AG10803 (cell line): ENCODE data around the gene UBE2G2.

Experiments used
- DNase-seq: peaks from one replicate; pipeline ENCODE4 v3.0.0; 2010; ENCODE audit warnings: low read depth
- H3K4me3 ChIP-seq: 2 replicates; pipeline ENCODE4 v1.5.1; 2011; ENCODE audit warnings: mild to moderate bottlenecking, low read length, control low read depth
- TF ChIP-seq, protein P1 (sequence below): conservative IDR thresholded peaks from 2 replicates; pipeline ENCODE4 v1.5.1; 2011; ENCODE audit warnings: mild to moderate bottlenecking, low read length, control low read depth, inconsistent platforms

The UBE2G2 gene

DNA sequence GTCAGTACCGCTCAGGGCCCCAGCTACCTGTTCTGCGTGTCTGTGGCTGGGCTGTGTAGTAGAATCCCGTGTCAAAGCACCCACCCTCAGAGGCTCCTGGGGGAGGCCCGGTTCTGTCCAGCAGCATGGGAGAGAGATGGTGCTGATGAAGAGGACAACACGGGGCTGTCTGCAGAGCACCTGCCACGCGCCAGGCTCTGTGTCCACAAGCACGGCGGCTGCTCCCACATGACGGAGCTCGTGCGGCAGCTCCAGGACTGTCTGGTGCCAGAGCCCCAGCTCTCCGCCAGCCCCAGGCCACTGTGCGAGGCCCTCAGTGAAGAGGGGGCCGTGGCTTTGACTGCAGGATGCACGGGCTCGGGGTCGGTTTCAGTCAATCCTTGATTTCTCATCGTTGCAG lies 48.3 kb downstream of the UBE2G2 start:
- DNase-seq = no peak
- TF ChIP-seq, protein P1, sequence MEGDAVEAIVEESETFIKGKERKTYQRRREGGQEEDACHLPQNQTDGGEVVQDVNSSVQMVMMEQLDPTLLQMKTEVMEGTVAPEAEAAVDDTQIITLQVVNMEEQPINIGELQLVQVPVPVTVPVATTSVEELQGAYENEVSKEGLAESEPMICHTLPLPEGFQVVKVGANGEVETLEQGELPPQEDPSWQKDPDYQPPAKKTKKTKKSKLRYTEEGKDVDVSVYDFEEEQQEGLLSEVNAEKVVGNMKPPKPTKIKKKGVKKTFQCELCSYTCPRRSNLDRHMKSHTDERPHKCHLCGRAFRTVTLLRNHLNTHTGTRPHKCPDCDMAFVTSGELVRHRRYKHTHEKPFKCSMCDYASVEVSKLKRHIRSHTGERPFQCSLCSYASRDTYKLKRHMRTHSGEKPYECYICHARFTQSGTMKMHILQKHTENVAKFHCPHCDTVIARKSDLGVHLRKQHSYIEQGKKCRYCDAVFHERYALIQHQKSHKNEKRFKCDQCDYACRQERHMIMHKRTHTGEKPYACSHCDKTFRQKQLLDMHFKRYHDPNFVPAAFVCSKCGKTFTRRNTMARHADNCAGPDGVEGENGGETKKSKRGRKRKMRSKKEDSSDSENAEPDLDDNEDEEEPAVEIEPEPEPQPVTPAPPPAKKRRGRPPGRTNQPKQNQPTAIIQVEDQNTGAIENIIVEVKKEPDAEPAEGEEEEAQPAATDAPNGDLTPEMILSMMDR = no peak
- no peak overlapping the region for H3K4me3 ChIP-seq

DNA sequence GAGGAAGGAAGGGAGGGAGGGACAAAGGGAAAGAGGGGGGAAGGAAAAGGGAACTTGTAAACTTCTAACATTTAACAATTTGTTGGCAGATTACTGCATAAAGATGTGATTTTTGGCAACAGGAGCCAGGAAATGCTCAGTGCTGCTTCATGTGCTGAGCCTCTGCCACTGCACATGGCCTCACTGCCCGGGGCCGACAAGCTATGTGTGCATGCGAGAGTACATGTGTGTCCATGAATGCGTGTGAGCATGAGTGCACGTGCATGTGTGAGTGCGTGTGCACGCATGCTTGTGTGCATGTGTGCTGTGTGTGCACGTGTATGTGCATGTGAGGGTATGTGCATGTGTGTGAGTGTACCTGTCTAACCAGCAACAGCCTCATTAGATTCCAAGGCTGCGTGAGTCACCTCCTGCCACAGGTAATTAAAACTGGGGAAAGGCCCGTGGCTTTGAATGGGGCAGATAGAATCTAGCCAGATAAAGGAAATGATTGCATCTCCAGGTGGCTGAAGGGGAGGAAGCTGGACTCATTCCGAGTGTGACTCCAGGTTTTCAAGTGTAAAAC lies 48.9 kb downstream of the UBE2G2 start:
- TF ChIP-seq, protein P1 = 0 out of 2 replicates have a peak, but pooled peaks have one; percentile 1
- no peak for DNase-seq
- H3K4me3 ChIP-seq = no peak overlapping the region

DNA sequence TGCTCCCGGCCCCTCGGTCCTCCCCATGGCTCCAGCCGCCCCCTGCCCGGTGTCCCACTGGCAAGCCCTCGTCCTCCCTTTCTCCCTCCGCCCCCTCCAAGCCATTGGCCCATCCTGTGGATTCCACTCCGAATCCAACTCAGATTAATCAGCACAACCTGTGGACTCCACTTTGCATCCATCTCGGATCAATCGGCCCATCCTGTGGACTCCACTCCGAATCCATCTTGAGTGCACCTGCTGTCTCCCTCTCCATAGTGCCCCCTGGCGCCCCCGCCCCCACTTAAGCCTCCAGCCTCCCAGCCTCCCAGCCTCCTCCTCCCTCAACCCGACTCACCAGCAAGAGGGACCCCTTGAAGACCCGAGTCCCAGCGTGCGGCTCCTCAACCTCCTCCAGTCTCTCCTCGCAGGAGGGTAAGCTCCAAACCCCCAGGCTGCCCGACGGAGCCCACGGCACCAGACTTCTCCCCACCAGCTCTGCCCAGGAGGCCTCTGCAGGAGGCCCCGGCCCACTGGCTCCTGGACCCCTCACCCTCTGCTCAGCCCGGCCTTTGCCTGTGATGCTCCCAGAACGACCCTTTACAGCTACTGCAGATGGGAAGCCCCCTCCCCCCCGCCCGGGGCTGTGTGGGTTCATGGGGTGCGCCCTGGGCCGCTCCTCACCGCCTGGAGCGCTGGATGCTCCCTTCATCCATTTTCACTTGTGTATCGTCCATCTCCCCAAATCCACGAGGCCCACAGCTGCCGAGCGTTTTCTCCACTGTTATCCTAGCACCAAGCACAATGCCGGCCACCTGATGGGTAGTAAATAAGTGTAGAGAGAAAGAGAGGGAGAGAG lies 49.6 kb downstream of the UBE2G2 start:
- TF ChIP-seq, protein P1 = no peak
- no peak for DNase-seq
- H3K4me3 ChIP-seq = no peak overlapping the region

DNA sequence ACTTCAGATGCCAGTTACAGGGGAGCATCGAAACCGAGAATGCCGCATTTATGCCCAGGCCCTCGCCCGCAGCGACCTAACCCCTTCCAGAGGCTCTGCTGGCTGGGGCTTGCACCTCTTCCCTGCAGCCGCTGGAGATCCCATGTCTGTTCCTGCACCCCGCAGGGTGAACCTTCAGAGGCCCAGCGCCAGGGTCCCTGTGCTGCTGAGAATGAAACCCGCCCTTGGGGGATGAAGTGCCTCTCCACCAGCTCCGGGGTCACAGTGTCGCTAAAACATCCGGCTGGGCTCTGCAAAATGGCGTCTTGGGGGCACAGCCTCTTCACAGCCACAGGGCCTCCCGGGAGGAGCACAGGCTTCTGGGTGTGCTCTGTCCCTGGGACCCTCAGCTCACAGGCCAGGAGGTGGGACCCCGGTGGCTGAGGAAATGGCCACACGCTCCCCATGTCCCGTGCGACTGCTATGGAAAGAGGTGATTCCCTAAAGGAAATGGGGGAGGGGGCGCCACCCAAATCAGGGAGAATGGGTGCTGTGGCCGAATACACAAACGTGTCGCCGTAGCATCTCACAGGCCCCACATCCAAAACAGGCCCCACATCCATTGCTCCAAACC lies 50.3 kb downstream of the UBE2G2 start:
- H3K4me3 ChIP-seq = no peak overlapping the region
- DNase-seq = no peak
- TF ChIP-seq, protein P1 = no peak

DNA sequence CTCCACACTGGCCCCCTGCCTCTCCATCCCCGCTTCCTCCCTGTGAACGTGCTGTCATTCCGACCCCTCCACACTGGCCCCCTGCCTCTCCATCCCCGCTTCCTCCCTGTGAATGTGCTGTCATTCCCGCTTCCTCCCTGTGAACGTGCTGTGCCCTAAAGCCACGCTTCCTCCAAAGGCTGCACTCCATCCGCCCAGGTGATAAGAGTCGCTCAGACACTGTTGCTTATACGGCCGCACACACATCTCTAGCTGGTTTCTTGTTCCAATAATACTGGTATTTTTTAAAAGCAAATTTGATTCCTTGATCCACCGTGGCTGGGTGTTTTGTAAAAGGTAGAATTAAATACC lies 51.0 kb downstream of the UBE2G2 start:
- no peak for DNase-seq
- TF ChIP-seq, protein P1 = no peak
- no peak overlapping the region for H3K4me3 ChIP-seq

DNA sequence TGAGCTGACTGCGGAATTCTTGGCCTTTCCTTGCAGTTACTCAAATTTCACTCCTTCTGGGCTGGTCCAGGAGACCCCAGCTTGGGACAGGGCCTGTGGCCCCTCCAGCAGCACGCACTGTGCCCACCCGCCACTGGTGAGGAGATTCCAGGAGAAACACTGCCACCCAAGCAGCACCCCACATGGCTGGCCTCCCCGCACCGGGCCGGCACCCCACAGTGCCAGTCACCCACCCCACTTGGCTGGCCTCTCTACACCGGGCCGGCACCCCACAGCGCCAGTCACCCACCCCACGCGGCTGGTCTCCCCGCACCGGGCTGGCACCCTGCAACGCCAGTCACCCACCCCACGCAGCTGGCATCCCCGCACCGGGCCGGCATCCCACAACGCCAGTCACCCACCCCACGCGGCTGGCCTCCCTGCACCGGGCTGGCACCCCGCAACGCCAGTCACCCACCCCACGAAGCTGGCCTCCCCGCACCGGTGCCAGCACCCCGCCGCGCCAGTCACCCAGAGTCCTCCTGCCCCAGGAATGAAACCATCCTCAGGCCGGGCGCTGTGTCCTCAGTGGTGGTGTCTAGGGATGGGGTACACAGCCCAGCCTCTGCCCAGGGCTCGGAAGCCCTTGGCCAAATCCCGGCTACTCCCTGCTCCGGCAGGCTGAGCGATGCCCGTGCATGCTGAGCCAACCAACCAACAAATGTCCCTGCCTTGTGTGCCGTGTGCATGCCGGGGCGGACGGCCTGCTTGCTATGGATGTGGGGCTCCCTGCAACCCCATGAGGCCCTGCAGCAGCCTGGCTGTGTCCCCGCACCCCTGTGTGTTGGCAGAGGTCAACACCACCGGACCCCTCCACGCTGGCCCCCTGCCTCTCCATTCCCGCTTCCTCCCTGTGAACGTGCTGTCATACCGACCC lies 51.6 kb downstream of the UBE2G2 start:
- DNase-seq = no peak
- TF ChIP-seq, protein P1 = no peak
- no peak overlapping the region for H3K4me3 ChIP-seq
